HG02938 (cell line): ENCODE results near the gene NHEJ1.

Experiments used
- ATAC-seq: cut with Tn5 transposase; IDR thresholded peaks from one replicate; pipeline ENCODE4 v1.9.1; 2021; ENCODE audit warnings: mild to moderate bottlenecking, moderate library complexity; ENCODE audit not compliant: unreplicated experiment

Gene NHEJ1

DNA sequence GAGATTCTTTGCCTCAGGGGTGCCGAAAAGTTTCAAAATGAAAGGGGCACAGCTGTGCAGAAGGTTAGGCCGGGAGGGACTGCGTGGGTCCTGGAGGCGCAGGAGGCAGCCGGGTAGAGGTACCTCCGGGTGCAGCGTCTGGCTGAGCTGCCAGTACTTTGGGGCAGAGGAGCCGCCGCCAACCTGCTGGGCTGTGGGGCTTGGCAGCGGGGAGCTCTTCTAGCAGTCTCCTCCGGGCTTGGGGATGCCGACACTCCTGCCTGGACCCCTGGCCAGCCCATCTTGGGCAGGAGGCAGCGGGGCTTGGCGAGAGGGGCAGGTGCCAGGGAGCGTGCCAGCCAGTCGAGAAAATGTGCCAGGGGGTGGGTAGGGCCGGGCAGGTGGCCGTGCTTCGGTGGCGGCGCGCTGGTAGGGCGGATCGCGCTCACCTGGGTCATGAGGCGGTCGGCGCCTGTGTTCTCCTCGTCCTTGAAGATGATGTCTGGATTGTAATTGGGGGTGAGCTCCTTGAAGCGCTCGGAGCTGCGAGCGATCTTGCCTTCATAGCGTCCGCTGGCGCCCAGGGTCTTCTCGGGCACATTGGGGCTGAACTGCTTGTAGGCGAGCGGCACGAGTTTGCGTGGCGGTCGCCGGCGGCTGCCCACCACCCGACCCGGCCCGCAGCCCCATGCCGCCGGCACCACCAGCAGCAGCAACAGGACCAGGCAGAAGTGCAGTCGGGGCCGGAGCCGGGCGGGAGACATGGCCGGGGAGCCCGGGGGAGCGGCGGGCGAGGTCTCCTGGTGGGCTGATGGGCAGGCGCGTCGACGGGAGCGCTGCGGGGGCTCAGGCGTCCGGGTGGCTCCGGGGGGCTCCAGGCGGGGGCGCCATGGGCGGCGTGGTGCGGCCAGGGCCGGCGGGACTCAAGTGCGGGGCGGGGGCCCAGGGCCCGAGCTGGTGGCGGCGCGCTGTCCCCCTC is 100.6 kb downstream of the NHEJ1 start:
- ATAC-seq: no peak

DNA sequence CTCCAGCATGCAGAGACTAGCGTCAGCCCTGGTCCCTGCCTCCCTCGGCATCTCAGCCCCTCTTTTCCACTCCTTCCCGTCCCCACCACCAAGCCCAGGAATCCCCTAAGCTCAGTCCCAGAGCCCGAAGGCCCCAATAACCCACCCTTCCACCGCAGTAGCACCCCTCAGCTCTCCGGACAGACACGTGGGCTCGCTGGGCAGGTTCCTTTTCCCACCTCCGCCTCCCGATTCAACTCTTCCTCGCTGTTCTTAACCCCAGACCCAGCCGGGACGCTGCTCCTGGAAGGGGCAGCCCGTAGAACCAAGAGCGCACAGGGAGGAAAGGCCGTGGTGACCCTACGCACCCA is 101.3 kb downstream of the NHEJ1 start:
- ATAC-seq: no peak

DNA sequence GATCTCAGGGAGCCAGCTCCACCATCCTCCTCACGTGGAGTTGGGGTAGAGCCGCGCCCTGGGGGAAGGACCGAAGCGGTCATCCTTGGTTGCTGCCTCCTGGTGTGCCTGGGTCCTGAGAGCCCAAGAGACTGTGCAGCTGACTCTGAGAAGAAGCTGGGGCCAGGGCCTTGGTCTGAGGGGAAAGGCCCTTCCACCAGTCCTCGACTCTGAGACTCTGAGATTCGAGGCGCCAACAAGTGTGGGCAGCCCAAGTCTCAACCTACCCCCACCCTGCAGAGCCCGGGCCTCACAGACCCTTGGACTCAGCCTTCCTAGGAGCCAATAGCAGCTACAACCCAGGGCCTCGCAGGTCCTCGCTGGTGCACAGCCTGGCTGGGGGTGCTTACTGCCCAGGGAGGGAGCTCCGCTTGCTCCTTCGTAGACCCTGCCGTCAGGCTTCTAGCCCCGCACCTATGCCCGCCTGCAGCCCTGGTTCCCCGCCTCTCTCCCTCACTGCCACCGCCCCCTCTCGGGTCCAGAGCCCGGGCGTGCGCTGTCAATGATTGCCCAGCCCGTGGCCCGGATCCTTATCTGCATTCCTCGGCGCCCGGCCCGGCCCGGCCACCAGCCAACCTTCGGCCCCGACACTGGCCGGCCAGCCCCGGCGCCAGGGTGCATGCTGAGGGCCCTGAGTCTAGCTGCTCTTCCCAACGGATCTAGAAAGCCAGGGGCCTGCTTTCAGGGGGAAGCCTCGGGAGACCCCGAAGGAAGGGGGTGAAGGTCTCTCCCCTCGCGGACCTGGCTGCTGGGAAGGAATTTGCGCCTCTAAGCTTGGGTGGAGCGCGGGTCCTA is 101.9 kb downstream of the NHEJ1 start:
- no peak for ATAC-seq

DNA sequence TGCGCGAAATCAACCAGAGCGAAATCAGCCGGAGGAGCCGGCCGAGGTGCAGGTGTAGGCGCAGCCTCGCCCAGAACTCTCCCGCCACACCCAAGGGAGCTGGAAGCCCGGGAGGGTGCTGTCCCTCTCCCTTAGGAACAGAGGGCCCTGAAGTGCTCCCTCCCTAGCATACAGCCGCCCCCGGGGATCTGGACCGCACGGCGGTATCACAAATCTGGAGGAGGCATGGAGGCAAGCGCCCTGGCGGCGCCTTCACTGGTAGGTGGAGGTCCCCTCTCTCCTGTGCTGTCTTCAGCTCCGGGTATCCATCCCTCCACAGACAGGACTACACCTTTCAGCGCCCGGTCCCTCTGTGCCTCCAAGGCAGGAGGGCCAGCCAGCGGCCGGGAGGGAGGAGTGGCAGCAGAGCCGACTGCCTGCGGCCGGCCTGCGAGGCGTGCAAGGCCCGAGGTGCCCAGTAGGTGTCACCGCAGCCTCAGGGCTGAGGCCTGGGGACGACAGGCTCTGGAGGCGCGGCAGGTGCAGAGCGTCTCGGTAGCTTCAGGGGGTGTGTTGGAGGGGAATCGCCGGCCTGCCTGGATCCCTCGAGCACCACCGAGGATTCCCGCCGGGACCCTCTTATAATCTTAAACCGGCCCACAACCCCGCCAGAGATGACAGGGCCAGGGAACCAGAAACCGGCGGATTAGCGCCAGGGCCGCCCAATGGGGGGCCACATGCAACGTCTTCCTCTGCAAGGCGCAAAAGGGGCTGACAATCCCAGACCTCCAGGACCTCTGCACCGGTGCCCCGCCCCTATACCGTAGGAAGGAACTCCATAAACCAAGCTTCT is 102.7 kb downstream of the NHEJ1 start:
- peak; percentile 69 for ATAC-seq

DNA sequence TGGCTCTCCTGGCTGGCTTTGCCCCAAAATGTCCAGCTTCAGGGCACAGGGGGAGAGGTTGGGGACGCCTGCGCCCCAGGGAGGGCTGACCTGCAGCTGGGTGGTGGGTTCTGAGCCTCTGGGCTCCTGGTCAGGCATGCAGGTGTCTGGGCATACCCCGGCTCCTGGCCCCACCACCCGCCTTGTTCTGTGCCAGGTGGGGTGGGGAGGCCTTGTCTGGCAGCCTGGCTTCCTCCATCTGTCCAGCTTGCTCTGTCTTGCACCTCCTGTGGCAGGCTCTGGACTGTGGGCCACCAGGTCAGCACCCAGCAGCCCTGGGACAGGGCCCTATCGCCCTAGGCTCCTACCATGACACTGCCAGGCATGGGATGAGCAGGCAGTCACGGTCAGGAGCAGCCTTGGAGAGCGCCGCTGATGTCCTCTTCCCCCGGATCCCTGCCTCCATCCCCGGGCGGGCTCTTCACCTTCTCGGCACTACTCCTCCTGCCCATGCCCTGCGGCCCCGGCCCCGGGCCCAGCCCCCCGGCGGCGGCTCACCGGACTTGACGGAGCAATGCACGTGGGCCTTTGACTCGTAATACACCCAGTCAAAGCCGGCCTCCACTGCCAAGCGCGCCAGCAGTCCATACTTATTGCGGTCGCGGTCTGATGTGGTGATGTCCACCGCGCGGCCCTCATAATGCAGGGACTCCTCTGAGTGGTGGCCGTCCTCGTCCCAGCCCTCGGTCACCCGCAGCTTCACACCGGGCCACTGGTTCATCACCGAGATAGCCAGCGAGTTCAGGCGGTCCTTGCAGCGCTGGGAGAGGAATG is 103.5 kb downstream of the NHEJ1 start:
- no peak for ATAC-seq

DNA sequence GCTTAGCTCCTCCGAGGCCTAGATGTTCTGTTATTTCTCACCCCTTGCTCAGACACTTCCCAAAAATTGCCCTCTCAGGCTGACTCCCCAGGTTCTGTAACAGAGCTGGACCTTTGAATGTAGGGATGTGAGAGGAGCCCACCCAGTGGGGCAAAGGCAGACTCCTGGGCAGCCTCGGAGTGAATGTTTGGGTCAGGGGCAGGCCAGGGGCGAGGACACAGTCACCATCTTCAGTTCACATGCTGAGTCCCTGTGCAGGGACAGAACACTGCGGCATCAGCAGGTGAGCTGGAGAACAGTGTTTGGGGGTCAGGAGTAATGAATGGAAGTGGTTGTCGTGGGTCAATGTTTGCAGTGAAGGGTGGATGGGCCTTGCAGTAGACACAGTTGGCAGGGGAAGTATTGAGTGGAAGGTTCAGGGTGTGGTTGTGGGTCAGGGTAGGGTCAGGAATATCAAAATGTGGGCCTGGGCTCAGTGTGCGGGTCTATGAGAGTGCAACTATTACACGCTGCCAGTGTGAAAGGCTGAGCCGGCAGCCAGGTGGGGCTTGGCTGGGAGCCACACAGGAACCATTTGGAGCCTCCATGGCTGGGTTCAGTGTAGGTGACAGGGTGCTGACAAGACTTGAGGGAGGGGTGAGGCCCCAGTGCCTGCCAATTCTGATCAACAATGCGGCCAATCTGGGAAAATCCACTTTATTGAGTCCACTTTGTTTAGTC is 104.3 kb downstream of the NHEJ1 start:
- no peak for ATAC-seq

DNA sequence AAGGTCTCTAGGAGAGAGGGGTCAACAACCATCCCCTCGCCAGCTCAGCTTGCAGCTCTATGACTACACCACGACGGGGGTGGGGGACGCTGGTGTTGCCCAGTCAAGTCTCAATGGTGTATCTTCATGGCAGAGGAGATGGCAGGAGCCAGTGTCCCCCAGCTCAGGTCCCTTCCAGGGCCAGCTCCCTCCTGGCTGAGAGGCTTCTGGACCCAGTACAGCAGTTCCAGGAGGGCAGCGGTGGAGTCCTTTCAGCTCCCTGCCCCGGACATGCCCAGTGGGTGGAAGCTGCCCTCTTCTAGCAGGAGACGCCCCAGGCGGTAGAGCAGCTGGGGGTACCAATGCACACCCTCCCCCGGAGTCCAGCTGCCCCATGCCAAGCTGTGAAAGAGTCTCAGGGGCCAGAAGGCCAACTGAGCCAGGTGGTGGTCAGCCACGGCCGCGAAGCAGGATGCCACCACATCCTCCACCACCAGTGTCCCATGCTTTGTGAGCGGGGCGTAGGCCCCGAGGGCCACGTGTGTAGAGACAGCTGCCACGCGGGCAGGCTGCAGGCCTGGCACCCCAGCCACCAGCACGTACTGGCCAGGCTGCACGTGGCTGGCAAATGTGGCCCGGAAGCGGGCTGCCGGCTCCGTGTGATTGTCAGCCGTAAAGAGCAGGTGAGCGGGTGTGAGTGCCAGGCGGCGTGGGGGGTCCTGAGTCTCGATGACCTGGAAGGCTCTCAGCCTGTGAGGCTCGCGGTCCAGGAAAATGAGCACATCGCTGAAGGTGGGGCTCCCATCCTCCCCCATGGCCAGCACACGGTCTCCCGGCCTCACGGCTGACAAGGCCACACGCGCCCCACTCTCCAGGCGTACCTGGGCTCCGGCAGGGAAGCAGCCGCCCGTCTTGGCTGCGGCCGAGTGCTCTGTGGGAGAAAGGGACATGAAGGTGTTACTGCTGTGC is 105.4 kb downstream of the NHEJ1 start:
- ATAC-seq: no peak

DNA sequence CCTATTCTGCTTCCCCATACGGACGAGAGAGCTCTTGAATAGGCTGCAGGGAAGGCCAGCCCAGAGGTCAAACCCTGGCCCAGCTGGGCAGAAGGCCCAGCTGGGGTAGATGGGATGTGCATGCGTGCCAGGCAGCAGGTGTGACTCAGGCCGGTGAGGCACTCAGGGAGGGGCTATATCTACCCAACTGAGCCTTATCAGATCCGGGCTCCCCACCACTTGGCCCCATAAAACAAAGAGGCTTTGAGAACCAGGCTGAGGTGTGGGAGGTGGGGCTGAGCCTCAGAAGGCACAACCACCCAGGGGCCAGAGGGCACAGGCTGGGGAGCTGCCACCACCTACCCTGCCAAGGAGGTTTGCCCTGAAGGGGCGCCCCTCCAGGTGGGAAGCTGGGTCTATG is 111.3 kb downstream of the NHEJ1 start:
- ATAC-seq: no peak

DNA sequence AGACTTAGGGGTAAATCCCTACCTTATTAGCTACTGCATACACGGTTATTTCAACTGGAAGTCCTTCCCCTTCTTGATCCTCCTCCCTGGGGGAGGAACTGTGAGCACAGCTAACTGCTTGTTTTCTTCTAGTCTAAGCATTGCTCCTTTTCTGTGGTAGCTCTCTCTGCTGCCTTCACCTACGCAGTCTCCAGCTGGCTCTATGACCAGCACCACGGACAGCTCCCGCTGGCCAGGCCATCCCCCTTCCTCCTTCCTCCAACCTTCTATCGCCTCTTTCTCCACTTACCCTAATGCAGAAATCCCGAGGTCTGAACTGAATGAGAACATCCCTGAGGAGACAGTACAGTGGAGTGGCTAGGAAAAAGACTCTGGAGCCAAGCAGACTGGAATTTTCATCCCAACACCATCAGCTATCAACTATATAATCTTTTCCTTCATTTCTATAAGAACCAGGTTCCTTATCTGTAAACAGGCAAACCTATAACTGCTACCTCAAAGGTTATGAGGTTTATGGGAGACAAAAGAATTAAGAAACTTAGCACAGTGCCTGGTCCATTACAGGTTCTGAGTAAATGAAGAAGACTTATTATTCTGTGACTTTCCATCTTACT is 114.6 kb downstream of the NHEJ1 start:
- no peak for ATAC-seq

DNA sequence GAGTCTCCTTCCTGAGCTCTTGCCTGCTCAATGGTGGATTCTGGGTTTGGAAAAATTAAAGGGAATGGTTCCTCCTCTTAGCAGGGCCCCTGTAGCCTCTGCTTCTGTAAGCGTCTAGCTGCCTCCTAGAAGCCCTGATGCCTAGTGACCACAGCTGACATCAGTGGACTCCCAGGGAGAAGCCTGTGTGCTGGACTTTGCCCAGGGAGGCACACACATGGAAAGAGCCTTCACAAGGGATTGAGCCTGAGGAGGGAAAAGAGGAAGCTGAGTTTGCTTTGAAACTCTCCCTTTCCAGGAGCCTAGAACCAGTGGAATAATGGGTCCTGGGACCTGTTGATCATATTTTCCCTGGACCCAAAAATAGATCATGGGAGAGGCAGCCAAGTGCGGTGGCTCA is 117.9 kb downstream of the NHEJ1 start:
- no peak for ATAC-seq

DNA sequence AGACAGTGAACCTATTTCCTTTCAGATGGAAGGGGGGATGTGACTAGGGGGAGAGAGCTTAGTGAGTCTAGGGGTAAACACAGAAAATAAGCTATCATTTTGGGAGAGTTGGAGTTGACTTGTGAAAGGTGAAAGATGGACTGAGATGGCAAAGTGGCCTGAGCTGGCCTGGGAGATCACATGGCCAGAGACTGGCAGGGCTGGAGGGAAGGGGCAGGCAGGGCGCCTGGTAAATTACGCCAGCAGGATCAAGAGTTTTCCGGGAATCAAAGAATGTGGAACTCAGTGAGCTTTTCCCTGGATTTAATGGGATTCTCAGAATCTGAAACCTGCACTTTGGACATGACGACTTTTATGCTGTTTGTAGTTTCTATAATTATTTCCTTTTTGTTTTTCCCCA is 118.5 kb downstream of the NHEJ1 start:
- no peak for ATAC-seq

DNA sequence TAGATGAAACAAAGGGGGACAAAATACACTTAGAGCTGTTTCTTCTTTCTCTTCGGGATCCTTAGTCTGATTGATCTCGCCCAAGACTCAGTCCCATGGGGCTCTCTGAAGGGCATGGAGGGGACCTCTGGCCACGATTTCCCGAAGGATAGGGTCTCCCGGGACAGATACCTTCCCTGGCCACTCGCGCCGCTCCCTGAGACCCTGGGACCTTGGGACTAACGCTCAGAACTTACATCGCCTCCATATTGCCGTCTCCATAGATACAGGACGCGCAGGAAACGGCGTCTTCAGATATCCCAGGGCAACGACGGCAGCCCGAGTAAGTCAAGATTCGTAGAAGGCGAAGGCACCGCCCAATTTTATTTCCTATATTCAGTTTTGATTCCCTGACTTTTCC is 119.4 kb downstream of the NHEJ1 start, which contains the start of gene CFAP65:
Gene CFAP65 (minus strand): TSS at position 265 of the 400 bp plus-strand sequence. CDS start 2,468 bp downstream, outside the sequence.
- ATAC-seq: no peak

DNA sequence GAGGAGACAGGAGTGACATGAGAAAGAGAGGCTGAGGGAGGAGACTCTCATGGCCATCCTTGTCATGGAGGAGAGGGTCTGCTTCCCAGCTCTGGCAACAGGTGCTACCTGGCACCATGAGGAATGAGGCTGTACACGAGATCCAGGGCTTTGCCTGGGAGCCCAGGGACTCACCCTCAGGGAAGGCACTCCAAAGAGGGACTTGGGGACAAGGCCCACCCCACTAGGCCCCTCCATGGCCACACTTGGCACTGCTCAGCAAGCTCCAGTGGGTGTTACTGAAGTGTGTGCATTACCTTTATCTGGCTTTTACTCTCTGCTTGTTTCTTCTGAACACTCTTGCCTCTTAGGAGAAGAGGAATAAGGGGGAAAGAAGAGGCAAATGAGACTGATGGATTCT is 122.0 kb downstream of the NHEJ1 start:
- no peak for ATAC-seq

DNA sequence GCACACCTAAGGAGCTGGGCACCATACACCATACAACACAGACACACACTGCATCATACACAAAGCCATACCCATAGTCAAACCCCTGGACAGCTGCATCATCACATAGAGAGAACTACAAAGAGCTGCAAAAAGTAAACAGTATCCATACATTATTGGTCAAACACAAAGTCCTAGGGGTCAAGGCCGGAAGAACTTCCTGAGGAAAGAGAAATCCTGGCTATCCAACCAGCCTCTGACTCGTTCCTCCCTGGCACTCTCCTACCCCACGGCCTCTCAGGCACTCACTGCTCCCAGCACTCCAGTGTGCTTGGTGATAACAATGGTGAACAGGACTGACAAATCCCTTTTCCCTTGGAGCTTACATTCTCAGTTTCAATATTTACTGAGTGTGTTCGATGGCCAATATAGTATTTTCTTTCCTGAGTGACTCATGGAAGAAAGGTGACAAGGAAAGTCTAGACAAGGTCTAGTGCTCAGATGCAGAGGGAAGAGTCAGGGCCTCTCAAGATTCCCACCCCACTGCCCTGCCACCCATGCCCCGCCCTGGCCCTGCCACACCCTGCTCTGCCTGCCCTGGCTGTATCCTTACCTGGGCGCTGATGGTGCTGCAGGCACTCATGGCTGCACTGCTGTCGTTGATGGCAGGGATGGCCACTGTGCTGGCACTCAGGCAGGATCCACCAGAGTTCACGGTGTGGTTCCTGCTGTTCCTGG is 122.7 kb downstream of the NHEJ1 start:
- ATAC-seq: no peak

DNA sequence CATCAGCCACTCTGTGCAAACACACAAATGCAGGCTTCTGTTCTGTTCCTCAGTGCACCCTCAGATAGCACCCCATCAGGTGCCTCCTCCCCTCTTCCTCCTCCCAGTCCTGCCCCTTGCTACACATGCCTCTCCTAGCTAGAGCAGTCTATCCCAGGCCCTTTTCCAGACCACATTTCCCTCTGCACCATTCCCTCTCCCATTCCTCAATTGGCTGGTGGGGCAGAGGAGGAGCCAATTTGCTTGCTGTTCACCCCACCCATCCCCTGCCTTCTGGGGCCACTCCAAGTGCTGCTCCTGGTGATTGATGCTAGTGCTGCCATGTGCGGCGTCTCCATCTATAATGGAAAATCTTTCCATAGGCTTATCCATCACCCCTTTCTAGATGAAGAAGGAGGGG is 124.7 kb downstream of the NHEJ1 start:
- ATAC-seq: no peak

DNA sequence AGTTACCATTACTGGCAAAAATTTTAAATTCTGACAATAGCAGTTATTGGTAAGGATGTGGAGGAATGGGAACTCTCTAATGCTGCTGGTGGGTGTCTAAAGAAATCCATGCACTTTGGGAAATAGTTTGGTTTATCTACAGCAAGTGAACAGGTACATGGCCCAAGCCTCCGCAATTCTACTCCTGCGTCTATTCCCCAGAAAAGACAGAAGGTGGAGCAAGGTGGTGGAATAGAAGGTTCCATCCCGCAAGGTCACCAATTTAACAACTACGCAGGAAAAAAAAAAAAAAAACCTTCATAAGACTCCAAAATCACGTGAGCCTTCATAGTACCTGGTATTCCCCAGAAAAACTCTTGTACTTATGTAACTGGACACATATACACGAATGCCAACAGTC is 125.8 kb downstream of the NHEJ1 start:
- ATAC-seq: no peak

DNA sequence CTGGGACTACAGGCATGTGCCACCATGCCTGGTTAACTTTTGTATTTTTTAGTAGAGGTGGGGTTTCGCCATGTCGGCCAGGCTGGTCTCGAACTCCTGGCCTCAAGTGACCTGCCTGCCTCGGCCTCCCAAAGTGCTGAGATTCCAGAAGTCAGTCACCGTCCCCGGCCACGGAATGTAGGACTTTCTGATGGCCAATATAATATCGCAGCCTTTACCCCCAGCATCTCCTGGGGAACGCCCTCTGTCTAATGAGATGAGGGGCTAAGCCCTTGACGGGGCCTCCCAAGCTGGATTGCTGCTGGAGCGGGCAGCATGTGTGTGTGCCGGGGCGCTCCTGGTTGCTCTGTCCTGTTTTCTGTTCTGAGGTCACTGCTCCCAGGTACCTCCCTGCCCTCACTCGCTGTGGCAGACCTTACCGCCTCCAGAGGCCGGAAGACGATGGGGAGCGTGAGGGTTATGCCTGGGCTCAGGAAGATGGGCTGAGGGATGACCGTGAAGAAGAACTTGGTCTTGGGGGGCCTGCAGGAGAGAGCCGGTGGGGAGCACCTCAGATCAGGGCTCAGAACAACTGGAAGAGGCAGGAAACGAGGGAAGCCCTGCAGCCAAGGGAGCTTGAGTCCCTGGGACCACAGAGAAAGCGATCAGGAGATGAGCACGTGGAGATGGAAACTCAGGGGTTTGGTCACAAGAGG is 128.4 kb downstream of the NHEJ1 start:
- no peak for ATAC-seq
